MM.1S (cell line): Measurements from ENCODE around the gene ZNF384.

Experiments
- CTCF ChIP-seq: fragments of 300-600 bp; sonication (generic); IDR thresholded peaks from 2 replicates; pipeline ENCODE4 v1.5.1; 2016; ENCODE audit warnings: antibody characterized with exemption, low read length, mixed read lengths
- EZH2phosphoT487 ChIP-seq: fragments of 300-600 bp; sonication (generic); IDR thresholded peaks from 2 replicates; pipeline ENCODE4 v1.6.1; 2018; ENCODE audit warnings: antibody characterized with exemption, low read length

GRCh38 chr12:6699259-6699988 is 10.2 kb upstream of the ZNF384 start:
- TF ChIP-seq CTCF (no peak), EZH2phosphoT487 (no peak)
